ENCODE results near the gene OGN.

DNA sequence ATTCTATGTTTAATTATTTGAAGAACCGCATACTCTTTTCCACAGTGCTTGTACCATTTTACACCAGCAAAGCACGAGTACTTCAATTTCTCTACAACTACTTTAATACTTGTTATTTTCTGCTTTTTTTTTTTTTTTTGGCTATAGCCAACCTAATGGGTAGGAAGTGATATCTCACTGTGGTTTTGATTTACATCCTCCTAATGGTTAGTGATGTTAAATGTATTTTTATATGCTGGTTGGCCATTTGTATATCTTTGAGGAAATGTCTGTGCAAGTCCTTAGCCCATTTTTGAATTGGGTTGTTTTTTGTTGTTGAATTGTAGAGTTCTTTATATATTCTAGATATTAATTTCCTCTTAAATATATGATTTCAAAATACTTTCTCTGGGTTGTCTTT lies 22.6 kb downstream of the OGN start:
- TF ChIP-seq, protein P1, sequence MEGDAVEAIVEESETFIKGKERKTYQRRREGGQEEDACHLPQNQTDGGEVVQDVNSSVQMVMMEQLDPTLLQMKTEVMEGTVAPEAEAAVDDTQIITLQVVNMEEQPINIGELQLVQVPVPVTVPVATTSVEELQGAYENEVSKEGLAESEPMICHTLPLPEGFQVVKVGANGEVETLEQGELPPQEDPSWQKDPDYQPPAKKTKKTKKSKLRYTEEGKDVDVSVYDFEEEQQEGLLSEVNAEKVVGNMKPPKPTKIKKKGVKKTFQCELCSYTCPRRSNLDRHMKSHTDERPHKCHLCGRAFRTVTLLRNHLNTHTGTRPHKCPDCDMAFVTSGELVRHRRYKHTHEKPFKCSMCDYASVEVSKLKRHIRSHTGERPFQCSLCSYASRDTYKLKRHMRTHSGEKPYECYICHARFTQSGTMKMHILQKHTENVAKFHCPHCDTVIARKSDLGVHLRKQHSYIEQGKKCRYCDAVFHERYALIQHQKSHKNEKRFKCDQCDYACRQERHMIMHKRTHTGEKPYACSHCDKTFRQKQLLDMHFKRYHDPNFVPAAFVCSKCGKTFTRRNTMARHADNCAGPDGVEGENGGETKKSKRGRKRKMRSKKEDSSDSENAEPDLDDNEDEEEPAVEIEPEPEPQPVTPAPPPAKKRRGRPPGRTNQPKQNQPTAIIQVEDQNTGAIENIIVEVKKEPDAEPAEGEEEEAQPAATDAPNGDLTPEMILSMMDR (conservative IDR thresholded peaks at IDR 0.05; ENCODE audit: low read depth, low read length) = no peak
- TF ChIP-seq, protein P2, sequence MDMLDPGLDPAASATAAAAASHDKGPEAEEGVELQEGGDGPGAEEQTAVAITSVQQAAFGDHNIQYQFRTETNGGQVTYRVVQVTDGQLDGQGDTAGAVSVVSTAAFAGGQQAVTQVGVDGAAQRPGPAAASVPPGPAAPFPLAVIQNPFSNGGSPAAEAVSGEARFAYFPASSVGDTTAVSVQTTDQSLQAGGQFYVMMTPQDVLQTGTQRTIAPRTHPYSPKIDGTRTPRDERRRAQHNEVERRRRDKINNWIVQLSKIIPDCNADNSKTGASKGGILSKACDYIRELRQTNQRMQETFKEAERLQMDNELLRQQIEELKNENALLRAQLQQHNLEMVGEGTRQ (IDR thresholded peaks at IDR 0.05; ENCODE audit: low read depth, low read length) = no peak
- no peak for TF ChIP-seq BHLHE40 (IDR thresholded peaks at IDR 0.05; ENCODE audit: low read depth, low read length)
